Vagina (tissue), 2 donors: ENCODE data around the gene CEND1.

ENCODE experiments used
- POLR2A ChIP-seq, 2 donors: fragments of 450-650 bp; IDR thresholded peaks; one replicate each; pipeline ENCODE4 v1.6.1; 2017; ENCODE audit warnings: antibody characterized with exemption in 2 of 2, mild to moderate bottlenecking in 2 of 2, moderate library complexity in 2 of 2
- TF ChIP-seq, protein P1 (sequence below), 3 experiments: fragments of 450-650 bp in 2 of 3; fragments of 200-600 bp in 1 of 3; sonication (generic) in 1 of 3; IDR thresholded peaks; one replicate each; pipeline ENCODE4 v1.5.1; 2017 to 2019; ENCODE audit warnings: antibody characterized with exemption in 3 of 3, mild to moderate bottlenecking in 2 of 3, moderate library complexity in 2 of 3

- TF ChIP-seq, protein P1, sequence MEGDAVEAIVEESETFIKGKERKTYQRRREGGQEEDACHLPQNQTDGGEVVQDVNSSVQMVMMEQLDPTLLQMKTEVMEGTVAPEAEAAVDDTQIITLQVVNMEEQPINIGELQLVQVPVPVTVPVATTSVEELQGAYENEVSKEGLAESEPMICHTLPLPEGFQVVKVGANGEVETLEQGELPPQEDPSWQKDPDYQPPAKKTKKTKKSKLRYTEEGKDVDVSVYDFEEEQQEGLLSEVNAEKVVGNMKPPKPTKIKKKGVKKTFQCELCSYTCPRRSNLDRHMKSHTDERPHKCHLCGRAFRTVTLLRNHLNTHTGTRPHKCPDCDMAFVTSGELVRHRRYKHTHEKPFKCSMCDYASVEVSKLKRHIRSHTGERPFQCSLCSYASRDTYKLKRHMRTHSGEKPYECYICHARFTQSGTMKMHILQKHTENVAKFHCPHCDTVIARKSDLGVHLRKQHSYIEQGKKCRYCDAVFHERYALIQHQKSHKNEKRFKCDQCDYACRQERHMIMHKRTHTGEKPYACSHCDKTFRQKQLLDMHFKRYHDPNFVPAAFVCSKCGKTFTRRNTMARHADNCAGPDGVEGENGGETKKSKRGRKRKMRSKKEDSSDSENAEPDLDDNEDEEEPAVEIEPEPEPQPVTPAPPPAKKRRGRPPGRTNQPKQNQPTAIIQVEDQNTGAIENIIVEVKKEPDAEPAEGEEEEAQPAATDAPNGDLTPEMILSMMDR (IDR thresholded peaks at IDR 0.05): no peak
- no peak for TF ChIP-seq POLR2A (IDR thresholded peaks at IDR 0.05)
Observed at GRCh38 chr11:802693-803466, 13.0 kb upstream of the CEND1 start.
